ENCODE results near the gene OS9. TPM values are rescaled to one million over a fixed set of nuclear protein-coding genes. Genes with fewer than 3 reads are reported as not detected.

OS9 gene
- total and polyA plus RNA-seq, 9 of the 15 experiments (the other 6 are each of a cell fraction or from before 2014, with no cell fraction given) = 4.6 to 105 (median 89.5) TPM

- TF ChIP-seq UBTF (IDR thresholded peaks at IDR 0.05; ENCODE audit: borderline replicate concordance in 1 of 2, low read depth in 2 of 2, low read length in 2 of 2) (no peak; a peak in 1 of 4 replicates), BCOR (IDR thresholded peaks at IDR 0.05) (peak; percentile 29; the same call in 1 of the 2 replicates), POLR3G (IDR thresholded peaks at IDR 0.05; ENCODE audit: extremely low read depth, insufficient read length, insufficient replicate concordance) (no peak), ZNF121 (CRISPR knock-in tag; conservative IDR thresholded peaks at IDR 0.05) (no peak), ZNF511 (CRISPR knock-in tag; IDR thresholded peaks at IDR 0.05) (no peak), ZBTB43 (CRISPR knock-in tag; IDR thresholded peaks at IDR 0.05) (no peak), TSC22D4 (tag; IDR thresholded peaks at IDR 0.05) (no peak), NR0B1 (IDR thresholded peaks at IDR 0.05; ENCODE audit: partially characterized antibody) (no peak), E4F1 (CRISPR knock-in tag; IDR thresholded peaks at IDR 0.05; ENCODE audit: borderline replicate concordance) (no peak), CREB1 (IDR thresholded peaks at IDR 0.05) (no peak), CREB1 (CRISPR knock-in tag; IDR thresholded peaks at IDR 0.05) (no peak), ZNF134 (CRISPR knock-in tag; conservative IDR thresholded peaks at IDR 0.05) (no peak), TBP (optimal IDR thresholded peaks at IDR 0.05; ENCODE audit: low read depth, low read length) (no peak), KAT2B (IDR thresholded peaks at IDR 0.05; ENCODE audit: low read depth, low read length) (no peak), MEF2D (tag; conservative IDR thresholded peaks at IDR 0.05; ENCODE audit: low read depth) (no peak; the same call in 1 of the 2 replicates), ATF2 (CRISPR knock-in tag; IDR thresholded peaks at IDR 0.05) (no peak)
Measured at GRCh38 chr12:57754411-57755193, 60.7 kb downstream of the OS9 start, which contains the start of gene MARCHF9 (continued).
